ENCODE data around the gene NTM. TPM values are rescaled to one million over a fixed set of nuclear protein-coding genes. Genes with fewer than 3 reads are reported as not detected.

The NTM gene
- total and polyA plus RNA-seq, 12 donors: 0.26 to 11.5 (median 4.0) TPM

DNA sequence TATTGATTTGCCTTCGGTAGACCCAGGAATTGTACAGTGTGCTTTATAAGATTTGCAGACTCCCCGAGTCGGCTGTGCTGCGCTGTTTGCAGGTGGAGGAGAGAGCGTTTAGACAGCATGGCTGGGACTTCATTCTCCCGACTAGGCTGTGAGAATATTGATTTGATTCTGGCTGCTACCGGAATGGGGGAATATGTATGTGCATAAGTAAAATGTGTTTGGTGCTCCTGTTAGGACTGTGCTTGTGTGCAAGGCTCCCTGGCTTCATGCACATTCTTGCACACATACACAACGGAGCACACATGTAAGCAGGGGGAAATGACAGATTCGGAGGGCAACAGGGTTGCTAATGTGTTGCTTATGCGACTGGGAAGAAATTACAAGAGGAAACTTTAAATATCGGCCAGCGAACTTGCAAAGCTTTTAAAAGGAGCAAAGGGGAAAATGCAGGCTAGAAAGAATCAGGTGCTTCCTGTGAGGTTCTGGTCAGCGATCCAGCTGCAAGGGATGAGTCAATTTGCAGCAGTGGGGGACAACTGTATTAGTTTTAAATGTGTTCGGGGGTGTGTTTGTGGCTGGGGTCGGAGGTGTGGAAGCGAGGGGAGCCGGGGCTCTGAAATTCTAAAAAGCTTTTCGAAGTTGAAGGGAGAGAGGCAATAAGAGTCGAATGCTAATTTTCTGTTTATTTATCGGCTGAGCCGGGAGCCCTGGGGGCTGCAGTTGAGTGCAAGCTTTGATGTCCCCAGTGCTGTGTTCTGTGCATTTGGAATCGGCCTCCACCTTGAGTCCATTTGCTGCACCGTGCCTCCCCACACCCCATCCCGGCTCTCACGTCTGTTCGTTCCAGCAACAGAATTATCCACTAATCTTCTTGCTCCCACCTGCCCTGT lies 731 bp downstream of the NTM start:
- no peak for TF ChIP-seq POLR2A (IDR thresholded peaks at IDR 0.05)
- TF ChIP-seq, protein P1, sequence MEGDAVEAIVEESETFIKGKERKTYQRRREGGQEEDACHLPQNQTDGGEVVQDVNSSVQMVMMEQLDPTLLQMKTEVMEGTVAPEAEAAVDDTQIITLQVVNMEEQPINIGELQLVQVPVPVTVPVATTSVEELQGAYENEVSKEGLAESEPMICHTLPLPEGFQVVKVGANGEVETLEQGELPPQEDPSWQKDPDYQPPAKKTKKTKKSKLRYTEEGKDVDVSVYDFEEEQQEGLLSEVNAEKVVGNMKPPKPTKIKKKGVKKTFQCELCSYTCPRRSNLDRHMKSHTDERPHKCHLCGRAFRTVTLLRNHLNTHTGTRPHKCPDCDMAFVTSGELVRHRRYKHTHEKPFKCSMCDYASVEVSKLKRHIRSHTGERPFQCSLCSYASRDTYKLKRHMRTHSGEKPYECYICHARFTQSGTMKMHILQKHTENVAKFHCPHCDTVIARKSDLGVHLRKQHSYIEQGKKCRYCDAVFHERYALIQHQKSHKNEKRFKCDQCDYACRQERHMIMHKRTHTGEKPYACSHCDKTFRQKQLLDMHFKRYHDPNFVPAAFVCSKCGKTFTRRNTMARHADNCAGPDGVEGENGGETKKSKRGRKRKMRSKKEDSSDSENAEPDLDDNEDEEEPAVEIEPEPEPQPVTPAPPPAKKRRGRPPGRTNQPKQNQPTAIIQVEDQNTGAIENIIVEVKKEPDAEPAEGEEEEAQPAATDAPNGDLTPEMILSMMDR (IDR thresholded peaks at IDR 0.05): no peak
- DNase-seq: no peak
- 9 to 14% (median 11%) methylated on average over 26 of the region's 26 CpGs for WGBS, 4 donors
- intact Hi-C loops (cut with DNase I): no loop called here
- Histone ChIP-seq H3K9me3 (replicated peaks in 1 of 3) (no peaks in the 10 kb centered on the region), H3K27me3 (peaks cover 19% of the 10 kb centered on the region), H3K4me3 (peak overlapping the region in 2 of 4 donors; percentile 16 to 40), H3K4me1 (replicated peaks in 1 of 2) (peaks cover 4 to 8% of the 10 kb centered on the region in 2 donors), H3K27ac (no peak overlapping the region), H3K36me3 (replicated peaks in 1 of 2) (no peaks in the 10 kb centered on the region)

DNA sequence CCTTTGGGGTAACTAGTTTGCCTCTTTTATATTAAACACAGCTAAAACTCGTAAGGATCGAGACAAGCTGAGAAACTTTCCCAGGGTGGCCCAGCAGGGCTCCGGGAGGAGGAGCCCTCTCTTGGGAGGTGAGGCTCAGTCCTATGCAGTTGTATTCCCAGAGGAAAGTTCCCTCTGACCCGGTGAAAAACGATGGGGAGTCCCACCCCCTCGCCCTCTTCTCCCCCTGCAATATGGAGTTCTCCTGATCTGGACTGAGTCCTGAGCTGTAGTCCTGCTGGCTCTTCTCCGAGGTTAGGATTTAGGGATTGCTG lies 1.3 kb downstream of the NTM start:
- Histone ChIP-seq H3K9me3 (replicated peaks in 1 of 3) (no peaks in the 10 kb centered on the region), H3K27ac (no peak overlapping the region), H3K36me3 (replicated peaks in 1 of 2) (no peaks in the 10 kb centered on the region), H3K27me3 (peaks cover 19% of the 10 kb centered on the region), H3K4me1 (replicated peaks in 1 of 2) (peaks cover 4 to 8% of the 10 kb centered on the region in 2 donors), H3K4me3 (no peak overlapping the region)
- WGBS, 4 donors: 5 to 21% (median 13%) methylated on average over 5 to 7 of the region's 7 CpGs
- intact Hi-C loops (cut with DNase I): no loop called here
- TF ChIP-seq POLR2A (IDR thresholded peaks at IDR 0.05): no peak
- TF ChIP-seq, protein P1 (IDR thresholded peaks at IDR 0.05): no peak
- no peak for DNase-seq

DNA sequence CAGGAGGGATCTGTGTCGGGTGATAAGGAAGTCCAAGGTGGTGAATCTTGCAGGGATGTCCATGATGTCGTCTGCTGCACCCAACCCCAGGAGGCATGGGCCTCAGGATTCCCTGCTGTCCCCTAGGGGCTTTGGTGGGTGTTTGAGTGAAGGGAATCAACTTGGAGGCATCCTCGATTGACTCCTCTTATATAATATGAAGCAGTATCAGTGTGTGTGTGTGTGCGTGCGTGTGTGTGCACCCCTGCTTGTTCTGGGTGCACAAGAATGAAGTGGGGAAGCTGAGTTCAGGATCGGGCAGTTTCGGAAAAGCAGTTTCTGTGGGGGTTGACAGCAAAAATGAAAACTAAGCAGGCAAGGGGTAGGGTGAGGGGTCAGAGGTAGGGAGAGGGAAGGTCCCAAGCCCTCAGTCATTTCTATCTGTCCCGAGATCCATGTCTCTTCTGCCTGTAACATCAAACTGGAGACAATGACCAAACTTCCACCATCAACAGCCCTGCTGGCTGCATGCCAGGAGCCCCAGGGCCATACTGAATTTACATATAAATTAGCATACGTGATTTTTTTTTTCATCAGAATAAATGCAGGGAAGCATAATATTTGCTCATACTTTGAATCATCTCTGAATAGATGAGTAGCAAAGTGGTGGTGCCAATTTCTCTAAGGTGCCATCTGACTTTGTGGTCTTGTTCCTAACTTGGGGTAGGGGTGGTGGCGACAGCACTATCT lies 2.0 kb downstream of the NTM start:
- Histone ChIP-seq H3K27ac (no peak overlapping the region), H3K9me3 (replicated peaks in 1 of 3) (no peaks in the 10 kb centered on the region), H3K4me1 (replicated peaks in 1 of 2) (peaks cover 4 to 8% of the 10 kb centered on the region in 2 donors), H3K36me3 (replicated peaks in 1 of 2) (no peaks in the 10 kb centered on the region), H3K4me3 (no peak overlapping the region), H3K27me3 (peaks cover 19% of the 10 kb centered on the region)
- intact Hi-C loops (cut with DNase I): no loop called here
- DNase-seq: no peak
- WGBS, 4 donors: 75 to 86% (median 80%) methylated on average over 10 of the region's 10 CpGs
- TF ChIP-seq POLR2A (IDR thresholded peaks at IDR 0.05): no peak
- TF ChIP-seq, protein P1 (IDR thresholded peaks at IDR 0.05): no peak

DNA sequence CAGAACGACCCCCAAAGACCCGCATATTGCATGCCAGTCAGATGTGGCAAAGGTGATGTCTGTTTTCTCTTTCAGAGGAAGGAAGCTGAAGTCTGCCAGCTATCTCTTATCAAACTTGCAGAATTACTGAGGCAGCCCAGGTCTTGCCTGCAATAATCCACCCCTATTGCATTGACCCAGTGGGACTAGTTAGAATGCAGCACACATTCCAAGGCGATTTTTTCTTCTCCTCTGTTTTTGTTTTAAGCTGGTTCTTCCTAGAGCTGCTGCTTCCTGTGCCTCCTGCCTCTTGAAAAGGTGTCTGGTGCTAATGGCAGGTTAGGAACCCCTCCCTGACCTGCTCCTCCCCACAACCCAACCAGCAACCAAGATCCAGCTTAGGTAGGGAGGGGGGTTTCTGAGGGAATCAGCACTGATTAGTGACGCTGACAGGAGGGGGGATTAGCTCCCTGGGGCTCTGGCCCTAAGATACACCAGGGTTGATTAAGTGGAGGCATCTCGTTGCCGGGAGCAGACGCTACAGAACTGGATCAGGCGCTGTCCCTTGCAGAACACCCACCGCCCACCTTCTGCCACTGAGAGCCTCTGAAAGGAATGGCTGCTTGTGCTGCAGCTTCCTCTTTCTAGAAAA lies 2.8 kb downstream of the NTM start:
- Histone ChIP-seq H3K27ac (no peak overlapping the region), H3K4me3 (no peak overlapping the region), H3K4me1 (replicated peaks in 1 of 2) (peaks cover 4 to 8% of the 10 kb centered on the region in 2 donors), H3K36me3 (replicated peaks in 1 of 2) (no peaks in the 10 kb centered on the region), H3K27me3 (peaks cover 19% of the 10 kb centered on the region), H3K9me3 (replicated peaks in 1 of 3) (no peaks in the 10 kb centered on the region)
- TF ChIP-seq, protein P1 (IDR thresholded peaks at IDR 0.05): no peak
- TF ChIP-seq POLR2A (IDR thresholded peaks at IDR 0.05): no peak
- intact Hi-C loops (cut with DNase I): no loop called here
- WGBS, 4 donors: 59 to 74% (median 63%) methylated on average over 8 to 9 of the region's 9 CpGs
- no peak for DNase-seq

Measured in adrenal gland (tissue), 12 donors.